GM12892 (cell line): ENCODE data around the gene CASKIN1.

Experiments
- DNase-seq: peaks from one replicate; pipeline ENCODE4 v3.0.0; 2011; ENCODE audit not compliant: insufficient read length
- FAIRE-seq: peaks from 2 replicates; lab custom pipeline; 2011; peaks lifted over from hg19 to GRCh38; lab: Jason Lieb, UNC
- POLR2A ChIP-seq: IDR thresholded peaks from 2 replicates; pipeline ENCODE4 v1.6.1; 2011; ENCODE audit warnings: low read depth, low read length, control low read depth
- POLR2AphosphoS5 ChIP-seq: IDR thresholded peaks from 2 replicates; pipeline ENCODE4 v1.6.1; 2011; ENCODE audit warnings: low read depth, low read length, control low read depth
- TAF1 ChIP-seq: IDR thresholded peaks from 2 replicates; pipeline ENCODE4 v1.6.1; 2011; ENCODE audit warnings: low read depth, mild to moderate bottlenecking, control low read depth, low read length, borderline replicate concordance

The CASKIN1 gene

DNA sequence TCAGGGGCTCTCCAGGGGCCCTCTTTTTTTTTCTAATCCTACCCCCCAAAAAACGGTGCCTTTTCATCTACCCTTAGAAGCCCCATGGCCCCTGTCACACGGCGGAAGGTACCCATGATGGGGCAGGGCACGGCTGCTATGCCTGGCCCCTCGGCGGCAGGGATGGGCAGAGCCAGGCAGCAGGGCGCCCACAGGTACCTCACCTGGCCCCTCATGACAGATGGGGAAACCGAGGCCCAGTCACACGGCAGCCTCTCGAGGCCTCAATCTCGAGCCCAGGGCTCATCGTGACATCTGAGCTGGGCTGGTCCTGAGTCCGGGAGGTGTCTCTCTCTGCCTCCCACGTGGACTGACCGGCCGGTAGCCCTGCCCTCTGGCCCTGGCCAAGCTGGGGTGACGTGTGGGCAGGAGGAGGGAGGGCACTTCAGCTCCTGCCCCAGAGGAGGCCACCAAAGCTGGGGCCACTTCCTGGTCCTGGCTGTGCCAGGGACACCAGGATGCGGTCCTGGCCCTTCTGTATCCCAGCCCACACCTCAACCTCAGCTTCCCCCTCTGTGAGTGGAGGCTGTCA, 29.3 kb downstream of the CASKIN1 start:
- no peak for TF ChIP-seq POLR2AphosphoS5
- FAIRE-seq (no peak), DNase-seq (no peak)

- no peak for TF ChIP-seq POLR2AphosphoS5
- TF ChIP-seq TAF1, result no peak
- no peak for TF ChIP-seq POLR2A
- DNase-seq (no peak), FAIRE-seq (no peak)
These were observed 29.9 kb downstream of the CASKIN1 start for GRCh38 chr16:2166263-2167067.

GRCh38 chr16:2165861-2166260, 30.5 kb downstream of the CASKIN1 start:
- FAIRE-seq (no peak), DNase-seq (no peak)
- TF ChIP-seq POLR2AphosphoS5, result no peak
- TF ChIP-seq POLR2A, result no peak
- no peak for TF ChIP-seq TAF1

DNA sequence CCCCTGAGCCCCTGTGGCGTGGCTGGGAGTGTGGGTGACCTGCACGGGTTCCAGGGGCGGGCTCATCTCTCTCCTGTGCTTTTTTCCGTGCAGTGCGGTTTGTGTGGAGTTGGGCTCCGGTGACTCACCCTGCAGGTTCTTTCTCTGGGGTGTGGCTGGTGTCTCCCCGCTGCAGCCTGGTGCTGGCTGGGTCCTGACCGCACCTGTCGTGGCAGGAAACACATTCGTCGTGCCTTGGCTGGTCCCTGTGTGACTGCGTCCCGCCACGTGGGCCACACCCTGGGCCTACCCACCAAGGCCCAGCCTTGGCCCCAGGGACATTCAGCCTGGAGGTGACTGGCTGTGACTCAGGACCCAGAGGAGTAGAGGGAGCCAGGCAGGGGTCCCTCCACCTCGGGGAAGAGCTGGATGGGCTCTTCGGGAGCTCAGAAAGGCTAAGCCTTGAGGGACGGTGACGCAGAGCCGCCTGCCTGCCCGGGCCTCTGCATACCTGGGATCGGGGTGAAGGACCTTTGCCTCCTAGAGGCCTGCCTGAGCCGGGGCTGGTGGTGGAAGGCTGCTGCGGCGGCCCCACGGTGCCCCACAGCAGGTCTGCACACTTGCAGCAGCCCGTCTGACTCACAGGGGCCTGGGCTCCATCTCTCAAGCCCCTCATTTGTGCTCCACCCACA, 33.1 kb downstream of the CASKIN1 start:
- FAIRE-seq (no peak), DNase-seq (no peak)
- no peak for TF ChIP-seq POLR2A
- no peak for TF ChIP-seq POLR2AphosphoS5
- TF ChIP-seq TAF1, result no peak

DNA sequence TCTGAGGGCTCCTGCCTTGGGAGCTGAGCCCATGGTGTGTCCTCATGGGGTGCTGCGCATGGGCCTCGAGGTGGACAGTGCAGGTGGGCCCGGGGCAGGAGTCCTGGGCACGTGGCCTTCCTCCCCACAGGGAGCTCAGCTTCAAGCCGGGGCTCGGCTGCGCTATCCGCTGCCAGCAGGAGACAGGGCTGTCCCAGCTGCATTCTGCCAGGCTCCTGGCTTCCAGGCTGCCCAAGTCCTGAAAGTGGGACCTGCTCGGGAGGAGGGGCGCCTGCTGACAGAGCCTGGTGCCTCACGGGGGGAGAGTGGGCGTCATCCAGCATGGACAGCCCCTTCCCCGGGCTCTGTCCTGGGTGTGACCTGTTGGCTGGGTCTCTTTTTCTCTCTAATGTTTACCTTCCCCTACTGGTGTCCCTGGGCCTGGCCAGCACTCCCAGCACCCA, 33.7 kb downstream of the CASKIN1 start:
- FAIRE-seq (no peak), DNase-seq (no peak)
- TF ChIP-seq POLR2A (no peak), POLR2AphosphoS5 (no peak), TAF1 (no peak)

DNA sequence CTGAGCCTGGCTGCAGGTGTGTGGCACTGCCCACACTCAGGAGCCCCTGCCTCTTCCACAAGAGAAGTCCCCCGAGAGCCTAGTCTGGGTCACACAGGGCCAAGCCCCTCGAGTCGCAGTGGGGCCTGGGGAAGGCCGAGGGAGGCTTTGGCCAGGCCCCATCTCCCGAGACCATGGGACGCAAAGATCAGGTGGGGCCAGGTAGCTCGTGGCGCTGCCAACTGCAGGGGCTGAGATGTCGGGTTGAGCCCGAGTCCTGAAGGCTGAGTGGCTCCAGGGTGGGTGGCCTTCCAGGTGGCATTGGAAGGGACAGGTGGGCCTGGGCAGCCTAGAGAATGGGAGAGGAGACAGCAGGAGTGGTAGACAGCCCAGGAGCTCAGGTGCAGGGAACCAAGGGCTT, 34.5 kb downstream of the CASKIN1 start:
- no peak for DNase-seq
- no peak for TF ChIP-seq POLR2A
- no peak for TF ChIP-seq POLR2AphosphoS5
- TF ChIP-seq TAF1, result no peak
- no peak for FAIRE-seq

GRCh38 chr16:2160915-2161551, 35.4 kb downstream of the CASKIN1 start:
- TF ChIP-seq TAF1, result 0 out of 2 replicates have a peak, but pooled peaks have one; percentile 10
- TF ChIP-seq POLR2A, result no peak
- TF ChIP-seq POLR2AphosphoS5, result no peak
- peak; percentile 86 for FAIRE-seq
- DNase-seq, result no peak

DNA sequence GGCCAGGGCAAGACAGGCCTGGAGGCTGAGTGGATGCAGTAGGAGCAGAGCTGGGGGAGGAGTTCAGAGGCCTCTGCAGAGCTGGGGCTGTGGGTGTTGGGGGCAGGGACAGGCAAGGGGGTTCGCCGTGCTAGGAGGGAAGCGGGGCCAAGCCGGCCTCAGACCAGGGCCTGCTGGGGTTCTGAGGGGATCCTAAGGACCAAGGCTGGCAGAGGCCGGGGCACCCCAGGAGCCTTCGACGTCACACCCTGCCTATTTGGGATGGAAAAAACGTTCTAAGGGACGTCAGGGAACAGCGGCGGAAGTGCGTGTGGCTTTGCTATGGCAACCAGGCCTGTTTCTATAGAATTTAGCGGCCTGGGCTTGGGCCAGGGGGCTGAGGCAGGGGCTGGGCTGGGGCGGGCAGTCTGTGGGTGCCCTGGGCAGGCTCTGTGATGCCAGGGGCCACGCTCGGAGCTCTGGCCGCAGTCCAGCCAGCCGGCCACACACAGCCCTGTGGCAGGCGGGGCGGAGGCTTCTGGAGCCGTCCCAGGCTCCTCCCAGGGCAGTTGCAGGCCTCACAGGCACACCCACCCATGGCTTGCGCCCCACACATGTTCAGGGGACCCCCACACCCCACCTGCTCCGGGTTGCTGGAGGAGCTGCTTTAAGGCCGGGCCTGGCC, 37.1 kb downstream of the CASKIN1 start:
- DNase-seq (no peak), FAIRE-seq (no peak)
- TF ChIP-seq POLR2A (no peak), POLR2AphosphoS5 (no peak), TAF1 (no peak)

GRCh38 chr16:2158262-2158638, 38.2 kb downstream of the CASKIN1 start:
- DNase-seq (no peak), FAIRE-seq (no peak)
- no peak for TF ChIP-seq POLR2A
- no peak for TF ChIP-seq TAF1
- no peak for TF ChIP-seq POLR2AphosphoS5

GRCh38 chr16:2157480-2158261, 38.7 kb downstream of the CASKIN1 start:
- TF ChIP-seq POLR2AphosphoS5 (no peak), POLR2A (no peak), TAF1 (no peak)
- DNase-seq, result no peak

GRCh38 chr16:2156849-2157224, 39.6 kb downstream of the CASKIN1 start:
- DNase-seq (no peak), FAIRE-seq (no peak)
- no peak for TF ChIP-seq TAF1
- no peak for TF ChIP-seq POLR2AphosphoS5
- TF ChIP-seq POLR2A, result no peak

More at GRCh38 chr16:2157480-2158261, 38.7 kb downstream of the CASKIN1 start:
- FAIRE-seq, result no peak
